Esophagus (tissue), 2 donors: ENCODE measurements around the gene PAFAH1B2. TPM values are rescaled to one million over a fixed set of nuclear protein-coding genes. Genes with fewer than 3 reads are reported as not detected.

Experiments used
- H3K27ac ChIP-seq, 2 donors: one replicate each; pipeline ENCODE4 v1.5.1; 2013; ENCODE audit warnings: low read depth in 2 of 2, mild to moderate bottlenecking in 2 of 2, inconsistent platforms in 1 of 2, low read length in 1 of 2, moderate library complexity in 1 of 2
- H3K27me3 ChIP-seq, 2 donors: one replicate each; pipeline ENCODE4 v1.6.1; 2013; ENCODE audit warnings: low read length in 2 of 2, control low read depth in 1 of 2, mild to moderate bottlenecking in 1 of 2; ENCODE audit not compliant: insufficient read depth in 2 of 2, control insufficient read depth in 1 of 2
- H3K36me3 ChIP-seq, 2 donors: one replicate each; pipeline ENCODE4 v1.6.1; 2013; ENCODE audit warnings: low read length in 1 of 2; ENCODE audit not compliant: control insufficient read depth in 2 of 2, insufficient read depth in 2 of 2
- H3K4me1 ChIP-seq, 2 donors: one replicate each; pipeline ENCODE4 v1.6.1; 2013; ENCODE audit warnings: low read length in 1 of 2; ENCODE audit not compliant: control insufficient read depth in 2 of 2, insufficient read depth in 2 of 2
- H3K4me3 ChIP-seq, 2 donors: one replicate each; pipeline ENCODE4 v1.5.1; 2013; ENCODE audit warnings: low read length in 2 of 2, mild to moderate bottlenecking in 2 of 2, low read depth in 1 of 2, moderate library complexity in 1 of 2
- H3K9me3 ChIP-seq, 2 donors: one replicate each; pipeline ENCODE4 v1.6.1; 2013; ENCODE audit warnings: mild to moderate bottlenecking in 2 of 2, low read depth in 1 of 2, low read length in 1 of 2, moderate library complexity in 1 of 2; ENCODE audit not compliant: control insufficient read depth in 2 of 2, insufficient read depth in 1 of 2
- WGBS, 2 donors: extraction: QIAGEN DNeasy Blood & Tissue Kit; methylation state at CpG; one replicate each; pipeline ENCODE4 v1.1.7; 2013; 5-methylcytosine and 5-hydroxymethylcytosine counted together
- polyA plus RNA-seq, 2 donors: library from polyadenylated mRNA; stranded (reverse); fragments of 200-250 nt; gene quantifications; one replicate each; pipeline ENCODE4 v1.2.3, GENCODE V29; 2013
- donor health status: healthy with polysubstance abuse.
- donor health status: Bipolar disorder and iron deficiency.

Gene PAFAH1B2
- polyA plus RNA-seq, 2 donors = 13.9 to 14.0 TPM

GRCh38 chr11:117193130-117194020 is 49.3 kb downstream of the PAFAH1B2 start:
- no peaks in the 10 kb centered on the region for H3K9me3 ChIP-seq
- H3K27me3 ChIP-seq = no peaks in the 10 kb centered on the region

DNA sequence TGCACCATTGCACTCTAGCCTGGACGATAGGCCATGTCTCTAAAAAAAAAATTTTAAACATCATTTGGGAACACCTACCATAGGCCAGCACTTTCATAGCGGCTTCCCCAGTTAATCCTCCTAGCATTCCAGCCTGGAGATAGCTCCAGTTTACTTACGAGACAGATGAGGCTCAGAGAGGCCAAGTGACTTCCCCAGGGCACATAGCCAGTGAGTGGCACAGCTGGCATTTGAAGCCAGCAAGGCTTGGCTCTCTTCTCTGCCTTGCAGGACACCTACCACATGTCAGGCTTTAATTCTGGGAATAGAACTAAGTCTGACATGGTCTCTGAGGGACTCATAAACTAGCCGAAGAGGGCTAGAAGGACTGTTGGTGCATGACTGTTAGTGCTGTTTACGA is 50.2 kb downstream of the PAFAH1B2 start:
- H3K27ac ChIP-seq = no peak overlapping the region
- no peak overlapping the region for H3K4me3 ChIP-seq
- 67 to 81% methylated on average over 5 of the region's 5 CpGs for WGBS, 2 donors
- H3K27me3 ChIP-seq = no peaks in the 10 kb centered on the region
- H3K4me1 ChIP-seq = peaks cover 3 to 17% of the 10 kb centered on the region in 2 donors
- no peaks in the 10 kb centered on the region for H3K9me3 ChIP-seq
- H3K36me3 ChIP-seq = peaks cover 0 to 26% of the 10 kb centered on the region in 2 donors

More at GRCh38 chr11:117193130-117194020, 49.3 kb downstream of the PAFAH1B2 start:
- Histone ChIP-seq H3K4me3 (no peak overlapping the region), H3K36me3 (peaks cover 2 to 34% of the 10 kb centered on the region in 2 donors), H3K4me1 (peaks cover 3 to 17% of the 10 kb centered on the region in 2 donors), H3K27ac (no peak overlapping the region)
- 90 to 93% methylated on average over 15 of the region's 15 CpGs for WGBS, 2 donors

DNA sequence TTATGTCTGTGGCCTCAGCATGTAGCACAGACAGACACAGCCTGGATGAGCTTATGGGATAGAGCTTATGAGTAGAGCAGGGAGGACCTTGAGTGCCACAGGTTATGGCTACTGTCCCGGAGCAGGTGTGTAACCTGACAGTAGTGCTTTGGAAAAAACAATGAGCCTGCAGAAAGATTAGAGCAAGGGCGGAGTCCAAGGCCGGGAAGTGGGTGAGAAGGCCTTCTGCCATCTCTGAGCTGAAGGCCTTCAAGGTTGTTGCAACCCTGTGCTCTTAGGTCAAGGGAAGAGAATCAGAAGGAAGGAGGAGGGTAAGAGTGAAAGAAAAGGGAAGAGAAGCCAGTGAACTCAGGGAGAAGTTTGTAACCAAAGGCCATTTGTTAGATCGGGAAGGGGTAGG is 51.2 kb downstream of the PAFAH1B2 start:
- peaks cover 3 to 17% of the 10 kb centered on the region in 2 donors for H3K4me1 ChIP-seq
- H3K27me3 ChIP-seq = no peaks in the 10 kb centered on the region
- no peak overlapping the region for H3K27ac ChIP-seq
- H3K4me3 ChIP-seq = no peak overlapping the region
- peaks cover 0 to 19% of the 10 kb centered on the region in 2 donors for H3K36me3 ChIP-seq
- WGBS, 2 donors = 51 to 78% methylated on average over 4 of the region's 4 CpGs
- no peaks in the 10 kb centered on the region for H3K9me3 ChIP-seq

GRCh38 chr11:117195761-117196160 is 51.7 kb downstream of the PAFAH1B2 start:
- Histone ChIP-seq H3K36me3 (peaks cover 0 to 14% of the 10 kb centered on the region in 2 donors), H3K4me3 (no peak overlapping the region), H3K27me3 (no peaks in the 10 kb centered on the region), H3K27ac (no peak overlapping the region), H3K4me1 (peaks cover 3 to 17% of the 10 kb centered on the region in 2 donors), H3K9me3 (no peaks in the 10 kb centered on the region)
- WGBS, 2 donors = 86 to 90% methylated on average over 19 of the region's 19 CpGs

GRCh38 chr11:117197006-117197405 is 52.9 kb downstream of the PAFAH1B2 start:
- Histone ChIP-seq H3K4me3 (no peak overlapping the region), H3K9me3 (no peaks in the 10 kb centered on the region), H3K36me3 (peaks cover 0 to 11% of the 10 kb centered on the region in 2 donors), H3K4me1 (peaks cover 3 to 17% of the 10 kb centered on the region in 2 donors), H3K27me3 (no peaks in the 10 kb centered on the region), H3K27ac (peak overlapping the region in 1 of 2 donors; percentile 52)
- 85 to 90% methylated on average over 7 of the region's 7 CpGs for WGBS, 2 donors

GRCh38 chr11:117197516-117198456 is 53.7 kb downstream of the PAFAH1B2 start:
- Histone ChIP-seq H3K4me3 (peak overlapping the region in 1 of 2 donors; percentile 22), H3K36me3 (peaks cover 0 to 8% of the 10 kb centered on the region in 2 donors), H3K4me1 (peaks cover 3 to 12% of the 10 kb centered on the region in 2 donors), H3K9me3 (no peaks in the 10 kb centered on the region), H3K27ac (peak overlapping the region; percentile 80 to 88), H3K27me3 (no peaks in the 10 kb centered on the region)
- WGBS, 2 donors = 45 to 47% methylated on average over 17 of the region's 17 CpGs

GRCh38 chr11:117198613-117199012 is 54.5 kb downstream of the PAFAH1B2 start:
- no peaks in the 10 kb centered on the region for H3K9me3 ChIP-seq
- peak overlapping the region; percentile 80 to 88 for H3K27ac ChIP-seq
- H3K4me3 ChIP-seq = peak overlapping the region in 1 of 2 donors; percentile 22
- H3K4me1 ChIP-seq = peaks cover 0 to 10% of the 10 kb centered on the region in 2 donors
- peaks cover 0 to 16% of the 10 kb centered on the region in 2 donors for H3K36me3 ChIP-seq
- 68 to 69% methylated on average over 4 of the region's 4 CpGs for WGBS, 2 donors
- H3K27me3 ChIP-seq = no peaks in the 10 kb centered on the region

GRCh38 chr11:117199053-117199915 is 55.2 kb downstream of the PAFAH1B2 start, which contains the start of gene TAGLN:
Gene TAGLN (plus strand): TSS chr11:117199370. CDS start chr11:117203014, 3,644 bp downstream.
- Histone ChIP-seq H3K9me3 (no peaks in the 10 kb centered on the region), H3K4me3 (peak within 1 kb of the TSS; percentile 44 to 49), H3K4me1 (peaks cover 0 to 10% of the 10 kb centered on the region in 2 donors), H3K36me3 (peaks cover 0 to 16% of the 10 kb centered on the region in 2 donors), H3K27me3 (no peaks in the 10 kb centered on the region), H3K27ac (peak within 1 kb of the TSS; percentile 80 to 88)
- WGBS, 2 donors = 28 to 42% methylated on average over 32 to 34 of the region's 34 CpGs
